HL-60 (cell line): ENCODE measurements around the gene RTN4.
A peak's percentile ranks its signal among the peaks of the same experiment; 100 is the strongest.

Source experiments
- DNase-seq, 2 experiments: peaks; one replicate each; pipeline ENCODE4 v3.0.0-alpha.2; 2010 to 2020; ENCODE audit warnings: low read depth in 1 of 2, low spot score in 1 of 2
- H3K27ac ChIP-seq: fragments of 250-450 bp; sonication (Bioruptor Pico); replicated peaks from 2 replicates; pipeline ENCODE4 v1.5.1; 2020; ENCODE audit warnings: mild to moderate bottlenecking, moderate library complexity
- H3K27me3 ChIP-seq: fragments of 250-450 bp; sonication (Bioruptor Pico); 2 replicates; pipeline ENCODE4 v1.5.1; 2021; ENCODE audit warnings: mild to moderate bottlenecking, moderate library complexity; ENCODE audit not compliant: insufficient read depth, poor library complexity, severe bottlenecking
- H3K4me3 ChIP-seq: replicated peaks from 2 replicates; pipeline ENCODE4 v1.5.1; 2011; ENCODE audit warnings: mild to moderate bottlenecking, control low read depth, low read length; ENCODE audit not compliant: insufficient read depth
- GABPA ChIP-seq: IDR thresholded peaks from 2 replicates; pipeline ENCODE4 v1.6.1; 2012; ENCODE audit warnings: low read depth
- POLR2AphosphoS5 ChIP-seq: IDR thresholded peaks from 2 replicates; pipeline ENCODE4 v1.6.1; 2012; ENCODE audit warnings: low read depth
- SPI1 ChIP-seq: IDR thresholded peaks from 2 replicates; pipeline ENCODE4 v1.6.1; 2012; ENCODE audit warnings: low read depth, mild to moderate bottlenecking, borderline replicate concordance
- TF ChIP-seq, protein P1 (sequence below): IDR thresholded peaks from 2 replicates; pipeline ENCODE4 v1.6.1; 2012; ENCODE audit warnings: low read depth; ENCODE audit not compliant: insufficient replicate concordance
- TF ChIP-seq, protein P2 (sequence below): IDR thresholded peaks from one replicate; pipeline ENCODE4 v1.5.1; 2011; ENCODE audit warnings: low read length, control low read depth, inconsistent platforms; ENCODE audit not compliant: insufficient read depth

The RTN4 gene

DNA sequence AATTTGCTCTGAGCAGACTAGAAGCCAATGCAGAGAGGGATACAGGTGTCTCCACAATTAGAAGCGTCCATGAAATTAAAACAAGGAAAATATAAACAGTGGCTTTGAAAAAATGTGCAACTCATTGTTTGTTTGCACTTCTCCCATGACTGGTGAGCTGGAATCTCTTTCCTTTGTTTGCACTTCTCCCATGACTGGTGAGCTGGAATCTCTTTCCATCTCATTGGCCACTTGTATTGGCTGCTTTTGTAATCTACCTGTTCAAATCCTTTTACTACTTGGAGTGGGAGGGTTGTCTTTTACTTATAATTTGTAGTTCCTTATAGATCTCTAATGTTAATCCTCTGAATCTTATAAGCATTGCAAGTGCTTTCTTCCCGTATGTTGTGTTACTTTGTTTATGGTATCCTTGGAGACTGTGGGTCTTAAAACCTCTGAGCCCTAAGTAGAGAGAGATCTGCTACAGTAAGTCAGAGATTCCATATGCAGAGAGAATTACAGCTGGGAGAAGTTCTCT lies 94.1 kb downstream of the RTN4 start:
- TF ChIP-seq GABPA (no peak), SPI1 (no peak), POLR2AphosphoS5 (no peak)
- TF ChIP-seq, protein P1, sequence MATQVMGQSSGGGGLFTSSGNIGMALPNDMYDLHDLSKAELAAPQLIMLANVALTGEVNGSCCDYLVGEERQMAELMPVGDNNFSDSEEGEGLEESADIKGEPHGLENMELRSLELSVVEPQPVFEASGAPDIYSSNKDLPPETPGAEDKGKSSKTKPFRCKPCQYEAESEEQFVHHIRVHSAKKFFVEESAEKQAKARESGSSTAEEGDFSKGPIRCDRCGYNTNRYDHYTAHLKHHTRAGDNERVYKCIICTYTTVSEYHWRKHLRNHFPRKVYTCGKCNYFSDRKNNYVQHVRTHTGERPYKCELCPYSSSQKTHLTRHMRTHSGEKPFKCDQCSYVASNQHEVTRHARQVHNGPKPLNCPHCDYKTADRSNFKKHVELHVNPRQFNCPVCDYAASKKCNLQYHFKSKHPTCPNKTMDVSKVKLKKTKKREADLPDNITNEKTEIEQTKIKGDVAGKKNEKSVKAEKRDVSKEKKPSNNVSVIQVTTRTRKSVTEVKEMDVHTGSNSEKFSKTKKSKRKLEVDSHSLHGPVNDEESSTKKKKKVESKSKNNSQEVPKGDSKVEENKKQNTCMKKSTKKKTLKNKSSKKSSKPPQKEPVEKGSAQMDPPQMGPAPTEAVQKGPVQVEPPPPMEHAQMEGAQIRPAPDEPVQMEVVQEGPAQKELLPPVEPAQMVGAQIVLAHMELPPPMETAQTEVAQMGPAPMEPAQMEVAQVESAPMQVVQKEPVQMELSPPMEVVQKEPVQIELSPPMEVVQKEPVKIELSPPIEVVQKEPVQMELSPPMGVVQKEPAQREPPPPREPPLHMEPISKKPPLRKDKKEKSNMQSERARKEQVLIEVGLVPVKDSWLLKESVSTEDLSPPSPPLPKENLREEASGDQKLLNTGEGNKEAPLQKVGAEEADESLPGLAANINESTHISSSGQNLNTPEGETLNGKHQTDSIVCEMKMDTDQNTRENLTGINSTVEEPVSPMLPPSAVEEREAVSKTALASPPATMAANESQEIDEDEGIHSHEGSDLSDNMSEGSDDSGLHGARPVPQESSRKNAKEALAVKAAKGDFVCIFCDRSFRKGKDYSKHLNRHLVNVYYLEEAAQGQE: no peak
- TF ChIP-seq, protein P2, sequence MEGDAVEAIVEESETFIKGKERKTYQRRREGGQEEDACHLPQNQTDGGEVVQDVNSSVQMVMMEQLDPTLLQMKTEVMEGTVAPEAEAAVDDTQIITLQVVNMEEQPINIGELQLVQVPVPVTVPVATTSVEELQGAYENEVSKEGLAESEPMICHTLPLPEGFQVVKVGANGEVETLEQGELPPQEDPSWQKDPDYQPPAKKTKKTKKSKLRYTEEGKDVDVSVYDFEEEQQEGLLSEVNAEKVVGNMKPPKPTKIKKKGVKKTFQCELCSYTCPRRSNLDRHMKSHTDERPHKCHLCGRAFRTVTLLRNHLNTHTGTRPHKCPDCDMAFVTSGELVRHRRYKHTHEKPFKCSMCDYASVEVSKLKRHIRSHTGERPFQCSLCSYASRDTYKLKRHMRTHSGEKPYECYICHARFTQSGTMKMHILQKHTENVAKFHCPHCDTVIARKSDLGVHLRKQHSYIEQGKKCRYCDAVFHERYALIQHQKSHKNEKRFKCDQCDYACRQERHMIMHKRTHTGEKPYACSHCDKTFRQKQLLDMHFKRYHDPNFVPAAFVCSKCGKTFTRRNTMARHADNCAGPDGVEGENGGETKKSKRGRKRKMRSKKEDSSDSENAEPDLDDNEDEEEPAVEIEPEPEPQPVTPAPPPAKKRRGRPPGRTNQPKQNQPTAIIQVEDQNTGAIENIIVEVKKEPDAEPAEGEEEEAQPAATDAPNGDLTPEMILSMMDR: no peak

DNA sequence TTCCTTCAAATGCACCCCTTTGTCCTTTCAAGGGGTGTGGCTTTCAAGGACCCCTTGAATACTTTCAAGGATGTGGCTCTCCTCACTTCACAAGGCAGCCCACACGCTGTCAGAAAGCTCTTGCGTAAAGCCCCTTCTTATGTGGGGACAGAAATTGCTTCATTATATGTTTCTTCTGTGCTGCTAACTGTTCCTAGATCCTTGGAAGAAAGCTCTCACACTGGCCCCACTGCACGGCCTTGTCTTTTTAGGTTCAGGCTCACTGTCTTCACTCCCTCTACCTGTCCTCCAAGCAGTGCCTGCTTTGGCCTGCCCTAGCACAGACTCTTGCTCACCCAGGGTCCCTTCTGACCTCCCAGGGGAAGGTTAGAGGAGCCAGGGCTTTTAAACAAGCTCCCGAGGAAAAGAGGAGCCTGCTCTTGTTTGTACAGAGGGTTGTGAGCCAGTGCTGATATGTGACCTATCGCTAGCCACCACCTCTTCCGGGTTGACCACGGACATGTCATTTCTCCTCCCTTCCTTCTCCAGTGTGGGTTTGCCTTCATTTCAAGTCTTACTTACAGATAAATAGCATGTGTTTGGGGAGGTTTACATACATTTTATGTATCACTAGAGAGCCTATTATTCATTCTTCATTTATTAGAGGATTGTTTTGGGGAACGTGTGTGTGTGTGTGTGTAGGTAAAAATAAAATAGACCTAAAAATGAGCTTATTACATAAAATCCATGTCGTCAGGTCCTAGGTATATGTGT lies 94.7 kb downstream of the RTN4 start:
- TF ChIP-seq SPI1 (no peak), GABPA (no peak), POLR2AphosphoS5 (no peak)
- TF ChIP-seq, protein P2: no peak
- TF ChIP-seq, protein P1: no peak
- no peak overlapping the region for H3K4me3 ChIP-seq
- DNase-seq: peak in 1 of 2 experiments; percentile 14
- H3K27ac ChIP-seq: no peak overlapping the region
- no peaks in the 10 kb centered on the region for H3K27me3 ChIP-seq

More for the DNA sequence above, 94.1 kb downstream of the RTN4 start:
- Histone ChIP-seq H3K27ac (no peak overlapping the region), H3K27me3 (no peaks in the 10 kb centered on the region), H3K4me3 (no peak overlapping the region)
- DNase-seq: no peak

- Histone ChIP-seq H3K27me3 (no peaks in the 10 kb centered on the region), H3K27ac (no peak overlapping the region), H3K4me3 (no peak overlapping the region)
- TF ChIP-seq, protein P2: no peak
- TF ChIP-seq GABPA: no peak
- TF ChIP-seq, protein P1: no peak
- no peak for TF ChIP-seq SPI1
- no peak for TF ChIP-seq POLR2AphosphoS5
- no peak for DNase-seq
Observed at GRCh38 chr2:54954705-54955357, 95.4 kb downstream of the RTN4 start.
